AG08396 (cell line): Measurements from ENCODE around the gene EPHB4.
"Not testable (repeated sequence)": the region's sequence is repeated elsewhere in the genome, so short reads cannot be mapped to it uniquely, and the experiment has no call there.

Source experiments
- DNase-seq: peaks from one replicate; pipeline ENCODE4 v3.0.0; 2012; ENCODE audit warnings: low spot score, mixed read lengths

The EPHB4 gene

GRCh38 chr7:100785878-100786277 lies 41.4 kb downstream of the EPHB4 start:
- no peak for DNase-seq

- DNase-seq, result no peak
These were observed 43.5 kb downstream of the EPHB4 start for GRCh38 chr7:100783804-100784203.

GRCh38 chr7:100781255-100781654 lies 46.1 kb downstream of the EPHB4 start:
- no peak for DNase-seq

- DNase-seq, result no peak
These were observed 48.0 kb downstream of the EPHB4 start for GRCh38 chr7:100779359-100779758.

- no peak for DNase-seq
These were observed 49.2 kb downstream of the EPHB4 start for GRCh38 chr7:100778061-100778621.

- DNase-seq, result no peak
These were observed 53.8 kb downstream of the EPHB4 start for GRCh38 chr7:100773491-100773890.

- DNase-seq, result no peak
These were observed 58.5 kb downstream of the EPHB4 start for GRCh38 chr7:100768784-100769183.

- DNase-seq, result no peak
These were observed 62.1 kb downstream of the EPHB4 start for GRCh38 chr7:100765250-100765649.

- no peak for DNase-seq
These were observed 62.5 kb downstream of the EPHB4 start for GRCh38 chr7:100764841-100765240.

GRCh38 chr7:100763556-100764140 lies 63.7 kb downstream of the EPHB4 start:
- no peak for DNase-seq

GRCh38 chr7:100762841-100763240 lies 64.5 kb downstream of the EPHB4 start:
- DNase-seq, result not testable (repeated sequence)

- DNase-seq, result no peak
These were observed 67.8 kb downstream of the EPHB4 start for GRCh38 chr7:100759357-100760171.

GRCh38 chr7:100753750-100754149 lies 73.6 kb downstream of the EPHB4 start:
- DNase-seq, result no peak

GRCh38 chr7:100752994-100753393 lies 74.3 kb downstream of the EPHB4 start:
- DNase-seq, result no peak
